GM18873 (cell line): ENCODE measurements around the gene SPDYE18.
"Not testable (repeated sequence)": the region's sequence is repeated elsewhere in the genome, so short reads cannot be mapped to it uniquely, and the experiment has no call there.

Experiments
- ATAC-seq: cut with Tn5 transposase; IDR thresholded peaks from one replicate; pipeline ENCODE4 v1.9.1; 2021; ENCODE audit warnings: mild to moderate bottlenecking, moderate library complexity, moderate number of reproducible peaks; ENCODE audit not compliant: unreplicated experiment, low FRiP score

The SPDYE18 gene

GRCh38 chr7:77006127-77007110 lies 55.9 kb downstream of the SPDYE18 start:
- ATAC-seq = not testable (repeated sequence)

- ATAC-seq = not testable (repeated sequence)
Observed at GRCh38 chr7:77005461-77006057, 56.8 kb downstream of the SPDYE18 start.

DNA sequence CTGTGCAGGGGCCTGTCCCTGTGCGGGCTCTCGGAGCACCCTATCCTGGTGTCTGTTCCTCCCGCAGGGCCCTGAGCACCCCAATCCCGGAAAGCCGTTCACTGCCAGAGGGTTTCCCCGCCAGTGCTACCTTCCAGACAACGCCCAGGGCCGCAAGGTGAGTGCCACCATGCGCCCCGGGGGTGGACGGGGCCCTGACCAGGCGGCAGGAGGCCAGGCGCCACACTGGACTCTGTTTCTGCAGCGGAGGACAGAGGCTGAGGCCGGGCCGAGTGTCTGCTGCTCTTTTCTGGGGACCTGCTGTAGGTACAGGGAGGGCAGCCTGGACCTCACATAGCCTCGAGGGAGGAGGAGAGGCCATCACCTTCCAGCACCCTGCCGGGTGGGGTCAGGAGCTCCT lies 58.2 kb downstream of the SPDYE18 start:
- ATAC-seq = not testable (repeated sequence)

- ATAC-seq = not testable (repeated sequence)
Observed at GRCh38 chr7:77003241-77003640, 59.1 kb downstream of the SPDYE18 start.

- ATAC-seq = not testable (repeated sequence)
Observed at GRCh38 chr7:77002678-77003233, 59.6 kb downstream of the SPDYE18 start.

- ATAC-seq = not testable (repeated sequence)
Observed at GRCh38 chr7:77002104-77002503, 60.3 kb downstream of the SPDYE18 start.
